ENCODE measurements around the gene PPFIA4. TPM values are rescaled to one million over a fixed set of nuclear protein-coding genes. Genes with fewer than 3 reads are reported as not detected.

PPFIA4 gene
- total RNA-seq, 1 experiment from 2014 or later: not detected

GRCh38 chr1:203048086-203048485, 21.8 kb downstream of the PPFIA4 start:
- DNase-seq: no peak

GRCh38 chr1:203048555-203049051, 22.3 kb downstream of the PPFIA4 start:
- no peak overlapping the region for H3K4me3 ChIP-seq (ENCODE audit: low read length)
- H3K79me2 ChIP-seq (ENCODE audit: low read length): no peaks in the 10 kb centered on the region
- H3K9me3 ChIP-seq (ENCODE audit: low read length): no peaks in the 10 kb centered on the region
- no peak overlapping the region for H3K9ac ChIP-seq (ENCODE audit: low read length)
- no peaks in the 10 kb centered on the region for H3K27me3 ChIP-seq (ENCODE audit: low read length)
- H3K9me2 ChIP-seq (replicated peaks; ENCODE audit: insufficient read depth, low read length): no peaks in the 10 kb centered on the region
- H2AFZ ChIP-seq (ENCODE audit: low read length): no peak overlapping the region
- H4K20me1 ChIP-seq (ENCODE audit: insufficient read depth, low read depth, low read length): no peaks in the 10 kb centered on the region
- H3K4me1 ChIP-seq (ENCODE audit: low read length): no peaks in the 10 kb centered on the region
- H3K27ac ChIP-seq (ENCODE audit: low read length): no peak overlapping the region
- no peak overlapping the region for H3K4me2 ChIP-seq (ENCODE audit: low read depth, low read length, poor library complexity, severe bottlenecking)
- no peaks in the 10 kb centered on the region for H3K36me3 ChIP-seq (ENCODE audit: insufficient read depth, low read length)
- peak; percentile 59 for DNase-seq

More at GRCh38 chr1:203048086-203048485, 21.8 kb downstream of the PPFIA4 start:
- Histone ChIP-seq H3K4me3 (ENCODE audit: low read length) (no peak overlapping the region), H3K9me3 (ENCODE audit: low read length) (no peaks in the 10 kb centered on the region), H3K9ac (ENCODE audit: low read length) (no peak overlapping the region), H3K27me3 (ENCODE audit: low read length) (no peaks in the 10 kb centered on the region), H3K79me2 (ENCODE audit: low read length) (no peaks in the 10 kb centered on the region), H3K36me3 (ENCODE audit: insufficient read depth, low read length) (no peaks in the 10 kb centered on the region), H3K4me1 (ENCODE audit: low read length) (no peaks in the 10 kb centered on the region), H3K27ac (ENCODE audit: low read length) (no peak overlapping the region), H3K9me2 (replicated peaks; ENCODE audit: insufficient read depth, low read length) (no peaks in the 10 kb centered on the region), H3K4me2 (ENCODE audit: low read depth, low read length, poor library complexity, severe bottlenecking) (no peak overlapping the region), H4K20me1 (ENCODE audit: insufficient read depth, low read depth, low read length) (no peaks in the 10 kb centered on the region), H2AFZ (ENCODE audit: low read length) (no peak overlapping the region)

DNA sequence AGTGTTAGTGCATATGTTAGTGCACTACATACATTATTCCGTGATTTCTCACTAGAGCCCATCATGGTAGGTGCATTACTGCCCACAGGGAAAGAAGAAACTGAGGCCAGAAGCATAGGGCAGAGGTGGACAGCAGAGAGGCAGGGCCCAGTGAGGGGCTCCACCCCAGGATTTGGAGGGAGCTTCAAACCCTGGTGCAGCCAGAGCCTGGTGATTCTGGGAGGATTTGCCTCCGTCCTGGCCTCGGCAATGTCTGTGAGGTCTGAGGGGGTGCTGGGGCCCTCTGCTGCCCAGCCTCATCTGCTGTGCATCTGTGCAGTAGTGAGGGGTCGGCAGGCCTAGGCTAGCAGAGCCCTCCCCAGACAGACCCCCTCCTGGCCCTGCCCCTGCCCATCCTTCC, 22.8 kb downstream of the PPFIA4 start:
- Histone ChIP-seq H3K9me2 (replicated peaks; ENCODE audit: insufficient read depth, low read length) (no peaks in the 10 kb centered on the region), H3K9me3 (ENCODE audit: low read length) (no peaks in the 10 kb centered on the region), H3K9ac (ENCODE audit: low read length) (no peak overlapping the region), H3K4me2 (ENCODE audit: low read depth, low read length, poor library complexity, severe bottlenecking) (no peak overlapping the region), H3K79me2 (ENCODE audit: low read length) (no peaks in the 10 kb centered on the region), H3K4me1 (ENCODE audit: low read length) (no peaks in the 10 kb centered on the region), H3K27me3 (ENCODE audit: low read length) (no peaks in the 10 kb centered on the region), H3K4me3 (ENCODE audit: low read length) (no peak overlapping the region), H3K27ac (ENCODE audit: low read length) (no peak overlapping the region), H3K36me3 (ENCODE audit: insufficient read depth, low read length) (no peaks in the 10 kb centered on the region), H2AFZ (ENCODE audit: low read length) (no peak overlapping the region), H4K20me1 (ENCODE audit: insufficient read depth, low read depth, low read length) (no peaks in the 10 kb centered on the region)
- no peak for DNase-seq

DNA sequence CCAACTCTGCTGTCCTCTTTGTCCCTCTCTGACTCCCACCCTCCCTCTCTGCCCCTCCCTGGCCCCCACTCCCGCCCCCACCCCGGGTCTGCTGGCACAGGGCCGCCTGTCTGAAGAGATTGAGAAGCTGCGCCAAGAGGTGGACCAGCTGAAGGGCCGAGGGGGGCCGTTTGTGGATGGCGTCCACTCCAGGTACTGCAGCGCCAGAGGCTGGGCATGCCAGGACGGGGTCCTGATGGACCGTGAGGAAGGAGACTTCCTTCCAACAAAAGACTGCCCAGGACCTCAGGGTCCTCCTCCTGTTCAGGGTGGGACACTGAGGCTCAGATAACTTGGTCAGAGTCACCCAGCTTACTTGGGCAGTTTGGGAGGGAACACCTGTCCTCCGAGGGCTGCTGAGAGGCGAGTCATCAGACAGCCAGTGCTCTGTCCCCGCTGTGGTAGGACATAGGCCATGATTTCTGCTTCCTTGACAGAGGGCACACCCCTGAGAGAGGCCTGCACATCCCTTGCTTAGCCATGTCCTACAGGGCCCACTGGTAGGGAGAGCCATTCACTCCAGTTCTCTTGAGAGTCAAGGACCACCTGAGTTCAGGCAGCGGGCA, 23.4 kb downstream of the PPFIA4 start:
- H3K79me2 ChIP-seq (ENCODE audit: low read length): no peaks in the 10 kb centered on the region
- no peak for DNase-seq

GRCh38 chr1:203050826-203051225, 24.5 kb downstream of the PPFIA4 start:
- Histone ChIP-seq H3K27ac (ENCODE audit: low read length) (no peak overlapping the region), H3K4me1 (ENCODE audit: low read length) (no peaks in the 10 kb centered on the region), H3K9ac (ENCODE audit: low read length) (no peak overlapping the region), H3K36me3 (ENCODE audit: insufficient read depth, low read length) (no peaks in the 10 kb centered on the region), H3K27me3 (ENCODE audit: low read length) (no peaks in the 10 kb centered on the region), H3K4me2 (ENCODE audit: low read depth, low read length, poor library complexity, severe bottlenecking) (no peak overlapping the region), H4K20me1 (ENCODE audit: insufficient read depth, low read depth, low read length) (no peaks in the 10 kb centered on the region), H3K9me2 (replicated peaks; ENCODE audit: insufficient read depth, low read length) (no peaks in the 10 kb centered on the region), H3K79me2 (ENCODE audit: low read length) (no peaks in the 10 kb centered on the region), H3K4me3 (ENCODE audit: low read length) (no peak overlapping the region), H2AFZ (ENCODE audit: low read length) (no peak overlapping the region), H3K9me3 (ENCODE audit: low read length) (no peaks in the 10 kb centered on the region)
- DNase-seq: no peak

More for the DNA sequence above, 23.4 kb downstream of the PPFIA4 start:
- Histone ChIP-seq H3K4me1 (ENCODE audit: low read length) (no peaks in the 10 kb centered on the region), H3K4me2 (ENCODE audit: low read depth, low read length, poor library complexity, severe bottlenecking) (no peak overlapping the region), H3K9ac (ENCODE audit: low read length) (no peak overlapping the region), H3K9me2 (replicated peaks; ENCODE audit: insufficient read depth, low read length) (no peaks in the 10 kb centered on the region), H3K27ac (ENCODE audit: low read length) (no peak overlapping the region), H2AFZ (ENCODE audit: low read length) (no peak overlapping the region), H3K27me3 (ENCODE audit: low read length) (no peaks in the 10 kb centered on the region), H3K36me3 (ENCODE audit: insufficient read depth, low read length) (no peaks in the 10 kb centered on the region), H4K20me1 (ENCODE audit: insufficient read depth, low read depth, low read length) (no peaks in the 10 kb centered on the region), H3K9me3 (ENCODE audit: low read length) (no peaks in the 10 kb centered on the region), H3K4me3 (ENCODE audit: low read length) (no peak overlapping the region)

GRCh38 chr1:203051841-203052324, 25.6 kb downstream of the PPFIA4 start:
- Histone ChIP-seq H3K36me3 (ENCODE audit: insufficient read depth, low read length) (no peaks in the 10 kb centered on the region), H3K9ac (ENCODE audit: low read length) (no peak overlapping the region)
- DNase-seq: no peak

GRCh38 chr1:203052601-203053000, 26.3 kb downstream of the PPFIA4 start:
- Histone ChIP-seq H3K4me2 (ENCODE audit: low read depth, low read length, poor library complexity, severe bottlenecking) (no peak overlapping the region), H3K9me2 (replicated peaks; ENCODE audit: insufficient read depth, low read length) (no peaks in the 10 kb centered on the region), H3K9me3 (ENCODE audit: low read length) (no peaks in the 10 kb centered on the region), H3K9ac (ENCODE audit: low read length) (no peak overlapping the region), H3K27me3 (ENCODE audit: low read length) (no peaks in the 10 kb centered on the region), H3K79me2 (ENCODE audit: low read length) (no peaks in the 10 kb centered on the region), H3K4me3 (ENCODE audit: low read length) (no peak overlapping the region), H3K4me1 (ENCODE audit: low read length) (no peaks in the 10 kb centered on the region), H3K36me3 (ENCODE audit: insufficient read depth, low read length) (no peaks in the 10 kb centered on the region), H3K27ac (ENCODE audit: low read length) (no peak overlapping the region), H2AFZ (ENCODE audit: low read length) (no peak overlapping the region), H4K20me1 (ENCODE audit: insufficient read depth, low read depth, low read length) (no peaks in the 10 kb centered on the region)
- no peak for DNase-seq

More at GRCh38 chr1:203051841-203052324, 25.6 kb downstream of the PPFIA4 start:
- no peaks in the 10 kb centered on the region for H3K9me3 ChIP-seq (ENCODE audit: low read length)
- no peak overlapping the region for H3K4me2 ChIP-seq (ENCODE audit: low read depth, low read length, poor library complexity, severe bottlenecking)
- H3K4me1 ChIP-seq (ENCODE audit: low read length): no peaks in the 10 kb centered on the region
- no peaks in the 10 kb centered on the region for H3K9me2 ChIP-seq (replicated peaks; ENCODE audit: insufficient read depth, low read length)
- H3K27me3 ChIP-seq (ENCODE audit: low read length): no peaks in the 10 kb centered on the region
- H4K20me1 ChIP-seq (ENCODE audit: insufficient read depth, low read depth, low read length): no peaks in the 10 kb centered on the region
- H3K4me3 ChIP-seq (ENCODE audit: low read length): no peak overlapping the region
- no peak overlapping the region for H2AFZ ChIP-seq (ENCODE audit: low read length)
- H3K27ac ChIP-seq (ENCODE audit: low read length): no peak overlapping the region
- H3K79me2 ChIP-seq (ENCODE audit: low read length): no peaks in the 10 kb centered on the region

DNA sequence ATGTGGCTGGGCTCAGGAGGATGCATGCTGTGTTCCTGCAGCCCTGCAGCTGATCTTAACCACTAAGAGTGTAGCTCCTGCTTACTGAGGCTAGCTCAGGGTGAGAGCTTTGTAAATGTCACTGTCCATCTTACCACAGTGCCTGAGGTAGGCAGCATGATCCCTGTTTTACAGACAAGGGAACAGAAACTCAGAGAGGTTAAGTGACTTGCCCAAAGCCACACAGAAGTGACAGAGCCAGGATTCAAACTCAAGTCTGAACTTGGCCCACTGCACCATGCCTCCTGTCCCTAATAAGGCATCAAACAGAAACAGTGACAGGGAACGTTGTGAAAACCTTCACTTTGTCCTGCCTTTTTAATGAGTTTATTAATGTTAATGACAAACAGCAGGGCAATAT, 27.9 kb downstream of the PPFIA4 start:
- H3K27ac ChIP-seq (ENCODE audit: low read length): no peak overlapping the region
- no peak overlapping the region for H2AFZ ChIP-seq (ENCODE audit: low read length)
- H3K27me3 ChIP-seq (ENCODE audit: low read length): no peaks in the 10 kb centered on the region
- H3K4me3 ChIP-seq (ENCODE audit: low read length): no peak overlapping the region
- no peaks in the 10 kb centered on the region for H4K20me1 ChIP-seq (ENCODE audit: insufficient read depth, low read depth, low read length)
- H3K9me3 ChIP-seq (ENCODE audit: low read length): no peaks in the 10 kb centered on the region
- no peaks in the 10 kb centered on the region for H3K9me2 ChIP-seq (replicated peaks; ENCODE audit: insufficient read depth, low read length)
- no peaks in the 10 kb centered on the region for H3K36me3 ChIP-seq (ENCODE audit: insufficient read depth, low read length)
- H3K79me2 ChIP-seq (ENCODE audit: low read length): no peaks in the 10 kb centered on the region
- no peak overlapping the region for H3K9ac ChIP-seq (ENCODE audit: low read length)
- no peaks in the 10 kb centered on the region for H3K4me1 ChIP-seq (ENCODE audit: low read length)
- H3K4me2 ChIP-seq (ENCODE audit: low read depth, low read length, poor library complexity, severe bottlenecking): no peak overlapping the region
- no peak for DNase-seq
